T-helper 2 cell (primary cell): ENCODE data around the gene PHAF1.

ENCODE experiments used
- DNase-seq, 5 experiments: peaks; one replicate each; pipeline versions ENCODE4 v3.0.0 to v3.0.0-alpha.2; 2012 to 2022

Gene PHAF1

GRCh38 chr16:67182288-67182687, 72.5 kb downstream of the PHAF1 start:
- DNase-seq, result no peak

- DNase-seq, result no peak
Observed at GRCh38 chr16:67183284-67183626, 73.5 kb downstream of the PHAF1 start.

- DNase-seq, result peak; percentile 79 to 99 (median 92)
Observed at GRCh38 chr16:67183627-67184452, 74.1 kb downstream of the PHAF1 start, which contains the start of gene MATCAP1. TSS of gene MATCAP1 (minus strand) at chr16:67183963. CDS start at chr16:67180610, 3,353 bp downstream.

- DNase-seq, result peak in 2 of 5 experiments; percentile 36 to 54
Observed at GRCh38 chr16:67184453-67184994, 74.8 kb downstream of the PHAF1 start.

- peak; percentile 62 to 80 (median 76) for DNase-seq
Observed at GRCh38 chr16:67184995-67185650, 75.4 kb downstream of the PHAF1 start.

- no peak for DNase-seq
Observed at GRCh38 chr16:67185651-67186134, 76.0 kb downstream of the PHAF1 start.

- DNase-seq, result no peak
Observed at GRCh38 chr16:67186550-67186950, 76.8 kb downstream of the PHAF1 start.

- no peak for DNase-seq
Observed at GRCh38 chr16:67187175-67187890, 77.6 kb downstream of the PHAF1 start.

GRCh38 chr16:67188323-67188722, 78.6 kb downstream of the PHAF1 start:
- DNase-seq, result no peak

GRCh38 chr16:67188798-67189197, 79.1 kb downstream of the PHAF1 start:
- DNase-seq, result no peak

- DNase-seq, result no peak
Observed at GRCh38 chr16:67190041-67190440, 80.3 kb downstream of the PHAF1 start, which contains the start of gene EXOC3L1. TSS of gene EXOC3L1 (minus strand) at chr16:67190136. CDS start at chr16:67189676, 460 bp downstream.

- no peak for DNase-seq
Observed at GRCh38 chr16:67190448-67191399, 81.0 kb downstream of the PHAF1 start.

GRCh38 chr16:67191411-67191994, 81.8 kb downstream of the PHAF1 start:
- no peak for DNase-seq

GRCh38 chr16:67191995-67192681, 82.4 kb downstream of the PHAF1 start, which contains the start of gene E2F4:
TSS of gene E2F4 (plus strand) at chr16:67192155. CDS start at chr16:67192228, 73 bp downstream.
- DNase-seq, result peak; percentile 68 to 96 (median 79)

- peak in 1 of 5 experiments; percentile 78 for DNase-seq
Observed at GRCh38 chr16:67192781-67193361, 83.1 kb downstream of the PHAF1 start.

- DNase-seq, result no peak
Observed at GRCh38 chr16:67193536-67193935, 83.8 kb downstream of the PHAF1 start.

GRCh38 chr16:67194260-67194659, 84.5 kb downstream of the PHAF1 start:
- DNase-seq, result no peak

- DNase-seq, result no peak
Observed at GRCh38 chr16:67195676-67196075, 85.9 kb downstream of the PHAF1 start.

GRCh38 chr16:67196881-67197280, 87.1 kb downstream of the PHAF1 start:
- DNase-seq, result no peak

- DNase-seq, result no peak
Observed at GRCh38 chr16:67197704-67198103, 88.0 kb downstream of the PHAF1 start.
